OCI-LY3 (cell line): ENCODE measurements around the gene PRDM16.

Experiments
- EZH2phosphoT487 ChIP-seq: fragments of 200-600 bp; shearing (Covaris generic); IDR thresholded peaks from 2 replicates; pipeline ENCODE4 v1.6.1; 2018; ENCODE audit warnings: antibody characterized with exemption, mixed run types, low read depth
- TF ChIP-seq, protein P1 (sequence below): fragments of 200-600, 300-600 bp; sonication (generic); IDR thresholded peaks from 2 replicates; pipeline ENCODE4 v1.5.1; 2014; ENCODE audit warnings: antibody characterized with exemption, low read length, low read depth

DNA sequence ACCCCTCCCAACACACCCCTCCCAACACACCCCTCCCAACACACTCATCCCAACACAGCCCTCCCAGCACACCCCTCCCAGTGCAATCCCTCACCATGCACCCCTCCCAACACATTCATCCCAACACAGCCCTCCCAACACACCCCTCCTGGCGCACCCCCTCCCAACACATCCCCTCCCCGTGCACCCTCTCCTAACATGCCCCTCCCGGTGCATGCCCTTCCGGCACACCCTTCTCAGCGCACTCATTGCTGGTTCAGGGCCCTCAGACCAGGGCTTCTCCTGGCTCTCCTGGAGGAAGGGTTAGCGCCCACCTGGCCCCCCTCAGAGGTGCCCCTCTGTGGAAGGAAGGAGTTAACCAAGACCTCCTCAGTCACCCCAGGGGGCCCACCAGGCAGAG is 310.9 kb downstream of the PRDM16 start:
- TF ChIP-seq, protein P1, sequence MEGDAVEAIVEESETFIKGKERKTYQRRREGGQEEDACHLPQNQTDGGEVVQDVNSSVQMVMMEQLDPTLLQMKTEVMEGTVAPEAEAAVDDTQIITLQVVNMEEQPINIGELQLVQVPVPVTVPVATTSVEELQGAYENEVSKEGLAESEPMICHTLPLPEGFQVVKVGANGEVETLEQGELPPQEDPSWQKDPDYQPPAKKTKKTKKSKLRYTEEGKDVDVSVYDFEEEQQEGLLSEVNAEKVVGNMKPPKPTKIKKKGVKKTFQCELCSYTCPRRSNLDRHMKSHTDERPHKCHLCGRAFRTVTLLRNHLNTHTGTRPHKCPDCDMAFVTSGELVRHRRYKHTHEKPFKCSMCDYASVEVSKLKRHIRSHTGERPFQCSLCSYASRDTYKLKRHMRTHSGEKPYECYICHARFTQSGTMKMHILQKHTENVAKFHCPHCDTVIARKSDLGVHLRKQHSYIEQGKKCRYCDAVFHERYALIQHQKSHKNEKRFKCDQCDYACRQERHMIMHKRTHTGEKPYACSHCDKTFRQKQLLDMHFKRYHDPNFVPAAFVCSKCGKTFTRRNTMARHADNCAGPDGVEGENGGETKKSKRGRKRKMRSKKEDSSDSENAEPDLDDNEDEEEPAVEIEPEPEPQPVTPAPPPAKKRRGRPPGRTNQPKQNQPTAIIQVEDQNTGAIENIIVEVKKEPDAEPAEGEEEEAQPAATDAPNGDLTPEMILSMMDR: no peak
- no peak for TF ChIP-seq EZH2phosphoT487
